Sciatic nerve (tissue), 2 donors: Measurements from ENCODE around the gene ARSD. TPM values are rescaled to one million over a fixed set of nuclear protein-coding genes. Genes with fewer than 3 reads are reported as not detected.
"Not testable (repeated sequence)": the region's sequence is repeated elsewhere in the genome, so short reads cannot be mapped to it uniquely, and the experiment has no call there.

ENCODE experiments used
- ATAC-seq: fragments of 200-7000 bp; cut with Tn5 transposase; one replicate; pipeline ENCODE4 v1.9.1; 2020; ENCODE audit warnings: mild to moderate bottlenecking, moderate library complexity
- DNase-seq: peaks from one replicate; pipeline ENCODE4 v3.0.0-alpha.2; 2020; ENCODE audit warnings: low spot score
- intact Hi-C: fragments of 100-400 bp; cut with DNase I; formaldehyde crosslinking; loops from one replicate; pipeline ENCODE4 v1.14.2; 2022
- total RNA-seq: library from RNA; stranded (reverse); fragmentation: NEBNext Ultra II Directional; extraction: Animal tissue kit (Norgen Biotek cat#: 25700); gene quantifications from one replicate; pipeline ENCODE4 v1.2.1, GENCODE V29; 2021
- donor health status: DM: no; HTN: no; CAD: no.
- donor health status: DM: no; HTN: no; CAD: no.

Gene ARSD
- total RNA-seq, 1 donor from 2014 or later, result 20.1 TPM

- intact Hi-C loops, result no loop called here
- DNase-seq (no peak), ATAC-seq (no peak)
Measured at GRCh38 chrX:2934715-2935710, 5.9 kb upstream of the ARSD start.

GRCh38 chrX:2933125-2933900 is 4.2 kb upstream of the ARSD start:
- DNase-seq (no peak), ATAC-seq (no peak)
- intact Hi-C loops, result no loop called here

- DNase-seq (no peak), ATAC-seq (no peak)
- intact Hi-C loops, result no loop called here
Measured at GRCh38 chrX:2931612-2932011, 2.5 kb upstream of the ARSD start.

GRCh38 chrX:2931155-2931554 is 2.0 kb upstream of the ARSD start:
- ATAC-seq, result no peak
- DNase-seq, result no peak
- intact Hi-C loops, result no loop called here

GRCh38 chrX:2928191-2928582 is 952 bp downstream of the ARSD start:
- intact Hi-C loops, result no loop called here
- peak; percentile 81 for DNase-seq
- ATAC-seq, result peak; percentile 69

- ATAC-seq, result no peak
- DNase-seq, result no peak
- intact Hi-C loops, result no loop called here
Measured at GRCh38 chrX:2926664-2927275, 2.4 kb downstream of the ARSD start.

- DNase-seq, intact Hi-C loops, ATAC-seq: not testable (repeated sequence)
Measured at GRCh38 chrX:2926255-2926654, 2.9 kb downstream of the ARSD start.

- intact Hi-C loops, result no loop called here
- DNase-seq (no peak), ATAC-seq (no peak)
Measured at GRCh38 chrX:2924151-2924550, 5.0 kb downstream of the ARSD start.

- DNase-seq (no peak), ATAC-seq (no peak)
- intact Hi-C loops, result no loop called here
Measured at GRCh38 chrX:2921750-2922149, 7.4 kb downstream of the ARSD start.

- intact Hi-C loops, result no loop called here
- no peak for ATAC-seq
- no peak for DNase-seq
Measured at GRCh38 chrX:2921193-2921592, 7.9 kb downstream of the ARSD start.

GRCh38 chrX:2917767-2918166 is 11.4 kb downstream of the ARSD start:
- DNase-seq (no peak), ATAC-seq (no peak)
- intact Hi-C loops, result no loop called here

- intact Hi-C loops, result loop anchor here (5.0 kb wide), 1 partner anchor 1371 kb away; no protein-coding TSS in a partner anchor
- DNase-seq, result no peak
- no peak for ATAC-seq
Measured at GRCh38 chrX:2913118-2913517, 16.0 kb downstream of the ARSD start.

- no peak for ATAC-seq
- intact Hi-C loops, result loop anchor here (5.0 kb wide), 1 partner anchor 1368 kb away; no protein-coding TSS in a partner anchor
- no peak for DNase-seq
Measured at GRCh38 chrX:2910109-2910508, 19.0 kb downstream of the ARSD start.

- ATAC-seq (no peak), DNase-seq (no peak)
- intact Hi-C loops, result no loop called here
Measured at GRCh38 chrX:2908125-2908685, 20.9 kb downstream of the ARSD start.

GRCh38 chrX:2907295-2907694 is 21.8 kb downstream of the ARSD start:
- DNase-seq (no peak), ATAC-seq (no peak)
- intact Hi-C loops, result no loop called here

- ATAC-seq, result no peak
- intact Hi-C loops, result no loop called here
- DNase-seq, result no peak
Measured at GRCh38 chrX:2903366-2903765, 25.8 kb downstream of the ARSD start.

GRCh38 chrX:2902841-2903240 is 26.3 kb downstream of the ARSD start:
- no peak for DNase-seq
- intact Hi-C loops, result no loop called here
- no peak for ATAC-seq

GRCh38 chrX:2901367-2902036 is 27.6 kb downstream of the ARSD start:
- no peak for ATAC-seq
- intact Hi-C loops, result no loop called here
- no peak for DNase-seq
